Measurements from ENCODE around the gene AP1S3. TPM values are rescaled to one million over a fixed set of nuclear protein-coding genes. Genes with fewer than 3 reads are reported as not detected.
A peak's percentile ranks its signal among the peaks of the same experiment; 100 is the strongest.

The AP1S3 gene
- total RNA-seq, 2 donors from 2014 or later = 5.6 to 6.9 TPM

DNA sequence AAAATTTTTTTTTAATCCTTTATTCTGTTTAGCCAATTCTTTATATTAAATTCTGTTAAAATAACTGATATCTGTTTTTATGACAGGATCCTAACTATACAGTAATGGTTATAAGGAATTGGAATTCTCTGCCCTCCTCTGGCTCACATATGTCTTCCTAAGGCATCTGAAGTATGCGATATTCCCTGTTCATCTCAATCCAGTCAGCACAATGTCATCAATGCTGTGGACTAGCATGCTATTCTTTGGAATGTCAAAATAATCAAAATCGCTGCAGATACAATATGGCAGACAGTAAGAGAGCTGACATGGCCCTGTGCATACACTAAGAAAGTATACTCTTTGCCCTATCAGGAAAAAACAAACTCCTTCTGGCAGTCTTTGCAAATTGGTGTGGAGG lies 107.6 kb downstream of the AP1S3 start:
- H3K27me3 ChIP-seq (ENCODE audit: control insufficient read depth, insufficient read depth, low read length, poor library complexity, severe bottlenecking) = no peaks in the 10 kb centered on the region
- H3K27ac Mint-ChIP-seq = no peak overlapping the region
- no peak overlapping the region for H3K9ac ChIP-seq (ENCODE audit: extremely low read depth, low read length, poor library complexity, severe bottlenecking)
- no peak overlapping the region for H3K4me3 Mint-ChIP-seq
- no peak overlapping the region for H3K4me3 ChIP-seq (ENCODE audit: low read length)
- no peaks in the 10 kb centered on the region for H3K36me3 Mint-ChIP-seq (ENCODE audit: low read depth)
- no peak overlapping the region for H3K27ac ChIP-seq (ENCODE audit: low read depth, low read length)
- H3K4me1 Mint-ChIP-seq = peaks cover 17% of the 10 kb centered on the region
- no peaks in the 10 kb centered on the region for H3K9me3 Mint-ChIP-seq
- H3K36me3 ChIP-seq (ENCODE audit: control insufficient read depth, insufficient read depth, low read length) = no peaks in the 10 kb centered on the region
- TF ChIP-seq, protein P1, sequence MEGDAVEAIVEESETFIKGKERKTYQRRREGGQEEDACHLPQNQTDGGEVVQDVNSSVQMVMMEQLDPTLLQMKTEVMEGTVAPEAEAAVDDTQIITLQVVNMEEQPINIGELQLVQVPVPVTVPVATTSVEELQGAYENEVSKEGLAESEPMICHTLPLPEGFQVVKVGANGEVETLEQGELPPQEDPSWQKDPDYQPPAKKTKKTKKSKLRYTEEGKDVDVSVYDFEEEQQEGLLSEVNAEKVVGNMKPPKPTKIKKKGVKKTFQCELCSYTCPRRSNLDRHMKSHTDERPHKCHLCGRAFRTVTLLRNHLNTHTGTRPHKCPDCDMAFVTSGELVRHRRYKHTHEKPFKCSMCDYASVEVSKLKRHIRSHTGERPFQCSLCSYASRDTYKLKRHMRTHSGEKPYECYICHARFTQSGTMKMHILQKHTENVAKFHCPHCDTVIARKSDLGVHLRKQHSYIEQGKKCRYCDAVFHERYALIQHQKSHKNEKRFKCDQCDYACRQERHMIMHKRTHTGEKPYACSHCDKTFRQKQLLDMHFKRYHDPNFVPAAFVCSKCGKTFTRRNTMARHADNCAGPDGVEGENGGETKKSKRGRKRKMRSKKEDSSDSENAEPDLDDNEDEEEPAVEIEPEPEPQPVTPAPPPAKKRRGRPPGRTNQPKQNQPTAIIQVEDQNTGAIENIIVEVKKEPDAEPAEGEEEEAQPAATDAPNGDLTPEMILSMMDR (conservative IDR thresholded peaks at IDR 0.05) = no peak
- no peaks in the 10 kb centered on the region for H3K4me1 ChIP-seq (ENCODE audit: control insufficient read depth, insufficient read depth, low read length)
- H3K9me3 ChIP-seq (ENCODE audit: control insufficient read depth, low read length) = no peaks in the 10 kb centered on the region
- WGBS, 2 experiments (ENCODE audit: insufficient coverage in 1 of 2, insufficient read length in 1 of 2) = 95% methylated on average over 2 of the region's 2 CpGs
- H3K27me3 Mint-ChIP-seq (ENCODE audit: insufficient read depth) = no peaks in the 10 kb centered on the region
- DNase-seq = no peak

DNA sequence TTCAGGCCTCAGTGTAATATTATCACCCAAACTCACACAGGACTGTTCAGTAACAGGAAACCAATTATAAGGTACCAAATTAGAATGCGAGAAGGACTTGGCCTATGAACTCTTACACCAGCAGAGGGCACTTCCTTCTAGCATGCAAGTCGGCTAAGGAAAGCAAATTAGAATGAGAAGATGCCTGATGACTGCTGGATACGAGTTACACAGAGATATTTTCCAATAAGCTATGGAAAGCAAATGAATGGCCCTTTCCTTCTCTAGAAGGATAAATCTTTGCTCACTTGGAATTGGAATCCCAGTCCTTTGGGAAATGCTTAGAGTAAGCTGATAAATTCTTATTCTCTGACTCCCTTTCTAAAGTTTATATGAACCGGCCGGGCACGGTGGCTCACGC lies 109.8 kb downstream of the AP1S3 start:
- peak; percentile 73 for DNase-seq
- Mint-ChIP-seq H3K27ac (no peak overlapping the region), H3K4me3 (no peak overlapping the region), H3K9me3 (peaks cover 5% of the 10 kb centered on the region), H3K4me1 (peaks cover 20% of the 10 kb centered on the region), H3K36me3 (ENCODE audit: low read depth) (no peaks in the 10 kb centered on the region), H3K27me3 (ENCODE audit: insufficient read depth) (no peaks in the 10 kb centered on the region)
- Histone ChIP-seq H3K9me3 (ENCODE audit: control insufficient read depth, low read length) (no peaks in the 10 kb centered on the region), H3K4me1 (ENCODE audit: control insufficient read depth, insufficient read depth, low read length) (no peaks in the 10 kb centered on the region), H3K27me3 (ENCODE audit: control insufficient read depth, insufficient read depth, low read length, poor library complexity, severe bottlenecking) (no peaks in the 10 kb centered on the region), H3K36me3 (ENCODE audit: control insufficient read depth, insufficient read depth, low read length) (no peaks in the 10 kb centered on the region), H3K4me3 (ENCODE audit: low read length) (no peak overlapping the region), H3K27ac (ENCODE audit: low read depth, low read length) (no peak overlapping the region), H3K9ac (ENCODE audit: extremely low read depth, low read length, poor library complexity, severe bottlenecking) (no peak overlapping the region)
- TF ChIP-seq, protein P1 (conservative IDR thresholded peaks at IDR 0.05) = peak; percentile 86
- WGBS, 2 experiments (ENCODE audit: insufficient coverage in 1 of 2, insufficient read length in 1 of 2) = 32 to 79% methylated on average over 3 to 7 of the region's 7 CpGs

DNA sequence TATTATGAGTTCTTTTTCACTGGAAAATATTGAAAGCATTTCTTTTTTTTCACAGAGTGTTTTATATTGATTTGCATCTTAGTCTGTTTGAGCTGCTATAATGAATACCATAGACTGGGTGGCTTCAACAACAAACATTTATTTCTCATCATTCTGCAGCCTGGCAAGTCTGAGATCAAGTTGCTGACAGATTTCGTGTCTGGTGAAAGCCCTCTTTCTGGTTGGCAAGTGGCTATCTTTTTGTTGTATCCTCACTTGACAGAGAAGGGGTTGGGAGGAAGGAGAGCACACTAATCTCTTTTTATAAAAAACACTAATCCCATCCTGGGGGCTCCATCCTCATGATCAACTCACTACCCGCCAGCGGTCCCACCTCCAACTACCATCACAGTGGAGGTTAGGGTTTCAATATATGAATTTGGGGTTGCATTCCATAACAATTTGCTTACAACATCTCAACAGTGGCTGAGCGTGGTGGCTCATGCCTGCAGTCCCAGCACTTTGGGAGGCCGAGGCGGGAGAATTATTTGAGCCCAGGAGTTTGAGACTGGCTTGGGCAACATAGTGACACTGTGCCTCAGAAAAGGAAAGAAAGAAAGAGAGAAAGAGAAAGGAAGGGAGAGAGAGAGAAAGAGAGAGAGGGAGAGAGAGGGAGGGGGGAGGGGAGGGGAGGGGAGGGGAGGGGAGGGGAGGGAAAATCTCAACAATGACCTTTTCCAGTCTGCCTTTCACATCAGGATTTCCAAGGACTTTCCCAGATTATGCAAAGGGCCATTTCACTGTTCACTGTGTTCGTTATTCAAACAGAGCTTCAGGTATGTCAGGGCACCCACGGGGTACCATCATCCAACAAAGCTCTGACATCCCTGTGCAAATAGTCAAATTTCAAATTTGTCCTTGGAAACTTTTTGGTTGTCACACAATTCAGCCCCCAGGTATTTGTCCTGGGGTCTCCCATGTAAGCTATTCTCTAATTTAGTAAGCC lies 111.1 kb downstream of the AP1S3 start:
- no peaks in the 10 kb centered on the region for H3K27me3 Mint-ChIP-seq (ENCODE audit: insufficient read depth)
- Histone ChIP-seq H3K36me3 (ENCODE audit: control insufficient read depth, insufficient read depth, low read length) (no peaks in the 10 kb centered on the region), H3K4me3 (ENCODE audit: low read length) (no peak overlapping the region), H3K9ac (ENCODE audit: extremely low read depth, low read length, poor library complexity, severe bottlenecking) (no peak overlapping the region), H3K27me3 (ENCODE audit: control insufficient read depth, insufficient read depth, low read length, poor library complexity, severe bottlenecking) (no peaks in the 10 kb centered on the region), H3K27ac (ENCODE audit: low read depth, low read length) (peak overlapping the region; percentile 95), H3K4me1 (ENCODE audit: control insufficient read depth, insufficient read depth, low read length) (no peaks in the 10 kb centered on the region), H3K9me3 (ENCODE audit: control insufficient read depth, low read length) (no peaks in the 10 kb centered on the region)
- H3K4me3 Mint-ChIP-seq = no peak overlapping the region
- H3K4me1 Mint-ChIP-seq = peaks cover 20% of the 10 kb centered on the region
- DNase-seq = peak; percentile 61
- no peaks in the 10 kb centered on the region for H3K36me3 Mint-ChIP-seq (ENCODE audit: low read depth)
- H3K9me3 Mint-ChIP-seq = peaks cover 6% of the 10 kb centered on the region
- WGBS, 2 experiments (ENCODE audit: insufficient coverage in 1 of 2, insufficient read length in 1 of 2) = 45 to 88% methylated on average over 2 to 8 of the region's 8 CpGs
- TF ChIP-seq, protein P1 (conservative IDR thresholded peaks at IDR 0.05) = no peak
- peak overlapping the region; percentile 46 for H3K27ac Mint-ChIP-seq

Data from endodermal cell (in vitro differentiated cells).